Neural cell (in vitro differentiated cells): ENCODE measurements around the gene SCART1.

Experiments
- CTCF ChIP-seq: fragments of 450-650 bp; IDR thresholded peaks from 2 replicates; pipeline ENCODE4 v1.5.1; 2014; ENCODE audit warnings: antibody characterized with exemption, mild to moderate bottlenecking, moderate library complexity; ENCODE audit not compliant: poor library complexity, severe bottlenecking
- POLR2AphosphoS5 ChIP-seq: IDR thresholded peaks from 2 replicates; pipeline ENCODE4 v1.6.1; 2012

GRCh38 chr10:133484818-133485217 is 31.1 kb downstream of the SCART1 start:
- TF ChIP-seq CTCF (no peak), POLR2AphosphoS5 (no peak)
